GM18858 (cell line): ENCODE measurements around the gene IL4R.
"Not testable (repeated sequence)": the region's sequence is repeated elsewhere in the genome, so short reads cannot be mapped to it uniquely, and the experiment has no call there.

Experiments
- ATAC-seq: cut with Tn5 transposase; IDR thresholded peaks from one replicate; pipeline ENCODE4 v1.9.1; 2021; ENCODE audit not compliant: unreplicated experiment

The IL4R gene

GRCh38 chr16:27287887-27288286 is 25.9 kb upstream of the IL4R start:
- no peak for ATAC-seq

GRCh38 chr16:27288313-27288712 is 25.5 kb upstream of the IL4R start:
- ATAC-seq: not testable (repeated sequence)

GRCh38 chr16:27289669-27290068 is 24.1 kb upstream of the IL4R start:
- ATAC-seq: no peak

DNA sequence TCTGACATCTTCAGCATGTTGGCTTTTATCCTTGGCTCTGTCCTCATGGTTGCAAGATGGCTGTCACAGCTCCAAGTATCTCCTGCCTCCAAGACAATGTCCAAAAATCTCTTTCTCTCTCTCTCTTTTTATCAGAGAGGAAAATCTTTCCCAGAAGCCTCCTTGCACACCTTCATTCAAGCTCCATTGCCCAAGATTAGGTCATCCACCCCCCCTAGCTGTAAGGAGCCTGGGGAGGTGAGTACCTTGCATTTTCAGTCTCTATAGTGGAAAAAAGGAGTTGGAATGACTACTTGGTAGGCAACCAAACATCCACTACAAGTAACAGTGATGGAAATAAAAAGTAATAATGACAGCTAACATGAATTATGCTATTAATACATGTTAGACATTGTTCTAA is 23.2 kb upstream of the IL4R start:
- no peak for ATAC-seq

- no peak for ATAC-seq
Observed at GRCh38 chr16:27291106-27291505, 22.7 kb upstream of the IL4R start.

DNA sequence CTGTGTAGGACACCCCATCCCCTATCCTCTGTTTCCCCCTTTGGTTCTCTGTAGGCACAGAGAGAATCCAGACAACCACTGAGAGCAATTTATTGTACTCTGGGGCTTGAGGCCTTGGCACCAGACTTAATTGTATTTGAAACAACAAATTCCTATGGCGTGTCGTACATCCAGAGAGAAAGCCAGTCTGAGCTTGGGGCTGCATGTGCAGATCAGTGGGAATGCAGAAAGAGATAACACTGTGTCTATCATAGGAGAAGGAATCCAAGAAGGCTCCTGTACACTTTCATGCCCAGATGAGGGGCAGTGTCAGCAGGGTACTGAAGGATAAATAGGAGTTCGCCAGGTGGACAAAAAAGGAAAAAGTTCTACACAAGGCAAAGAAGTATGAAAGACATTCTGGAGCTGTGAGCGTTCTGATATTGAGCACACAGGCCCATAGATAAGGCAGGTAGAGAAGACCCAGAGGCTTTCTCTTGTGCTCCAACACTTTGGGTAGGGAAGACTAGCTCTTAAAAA is 22.0 kb upstream of the IL4R start:
- ATAC-seq: no peak

- no peak for ATAC-seq
Observed at GRCh38 chr16:27293343-27293742, 20.4 kb upstream of the IL4R start.

DNA sequence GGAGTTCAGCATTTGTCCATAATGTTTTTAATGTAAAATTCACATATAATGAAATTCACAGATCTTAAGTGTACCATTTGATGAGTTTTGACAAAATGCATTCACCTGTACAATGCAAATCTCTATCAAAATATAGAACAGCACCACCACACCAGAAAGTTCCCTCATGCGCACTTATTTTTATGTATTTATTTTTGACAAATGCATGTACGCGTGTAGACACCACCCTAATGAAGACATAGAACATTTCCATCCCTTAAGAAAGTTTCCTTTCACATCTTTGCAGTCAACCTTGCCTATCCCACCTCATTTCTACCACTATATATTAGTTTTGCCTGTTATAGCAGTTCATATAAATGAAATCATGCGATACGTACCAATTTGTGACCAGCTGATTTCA is 15.6 kb upstream of the IL4R start:
- ATAC-seq: no peak

- ATAC-seq: no peak
Observed at GRCh38 chr16:27301236-27301861, 12.4 kb upstream of the IL4R start.

DNA sequence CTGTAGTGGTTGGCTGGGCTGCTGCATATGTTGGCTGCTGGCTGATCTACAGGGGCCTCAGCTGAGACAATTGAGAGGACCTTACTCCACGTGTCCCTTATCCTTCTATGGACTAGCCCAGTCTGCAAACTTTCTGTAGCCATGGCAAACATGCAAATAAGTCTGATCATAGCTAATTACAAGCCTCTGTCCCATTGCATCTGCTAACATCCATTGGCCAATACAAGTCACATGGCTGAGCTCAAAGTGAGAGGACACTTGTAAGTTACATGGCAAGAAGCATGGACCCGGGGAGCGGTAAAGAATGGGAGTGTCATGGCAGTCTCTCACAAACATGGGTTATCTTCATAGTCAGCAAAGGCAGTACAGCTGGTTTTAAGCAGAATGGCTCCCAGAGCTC is 11.6 kb upstream of the IL4R start:
- ATAC-seq: no peak

- no peak for ATAC-seq
Observed at GRCh38 chr16:27303256-27304100, 10.3 kb upstream of the IL4R start.

GRCh38 chr16:27304102-27304501 is 9.7 kb upstream of the IL4R start:
- no peak for ATAC-seq

- no peak for ATAC-seq
Observed at GRCh38 chr16:27304881-27305745, 8.7 kb upstream of the IL4R start.

GRCh38 chr16:27305839-27306442 is 7.8 kb upstream of the IL4R start:
- ATAC-seq: no peak

DNA sequence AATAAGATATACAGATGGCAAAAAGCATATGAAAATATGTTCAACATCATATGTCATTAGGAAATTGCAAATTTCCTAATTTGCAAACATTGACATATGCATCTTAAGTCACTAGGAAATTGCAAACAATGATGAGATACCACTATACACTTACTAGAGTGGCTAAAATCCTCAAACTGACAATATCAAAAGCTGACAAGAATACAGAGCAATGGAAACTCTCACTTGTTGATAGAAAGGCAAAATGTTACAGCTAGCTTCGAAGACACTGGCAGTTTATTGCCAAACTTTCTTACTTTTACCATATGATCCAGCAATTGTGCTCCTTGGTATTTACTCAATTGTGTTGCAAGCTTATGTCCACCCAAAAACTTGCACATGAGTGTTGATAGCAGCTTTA is 5.0 kb upstream of the IL4R start:
- ATAC-seq: no peak

DNA sequence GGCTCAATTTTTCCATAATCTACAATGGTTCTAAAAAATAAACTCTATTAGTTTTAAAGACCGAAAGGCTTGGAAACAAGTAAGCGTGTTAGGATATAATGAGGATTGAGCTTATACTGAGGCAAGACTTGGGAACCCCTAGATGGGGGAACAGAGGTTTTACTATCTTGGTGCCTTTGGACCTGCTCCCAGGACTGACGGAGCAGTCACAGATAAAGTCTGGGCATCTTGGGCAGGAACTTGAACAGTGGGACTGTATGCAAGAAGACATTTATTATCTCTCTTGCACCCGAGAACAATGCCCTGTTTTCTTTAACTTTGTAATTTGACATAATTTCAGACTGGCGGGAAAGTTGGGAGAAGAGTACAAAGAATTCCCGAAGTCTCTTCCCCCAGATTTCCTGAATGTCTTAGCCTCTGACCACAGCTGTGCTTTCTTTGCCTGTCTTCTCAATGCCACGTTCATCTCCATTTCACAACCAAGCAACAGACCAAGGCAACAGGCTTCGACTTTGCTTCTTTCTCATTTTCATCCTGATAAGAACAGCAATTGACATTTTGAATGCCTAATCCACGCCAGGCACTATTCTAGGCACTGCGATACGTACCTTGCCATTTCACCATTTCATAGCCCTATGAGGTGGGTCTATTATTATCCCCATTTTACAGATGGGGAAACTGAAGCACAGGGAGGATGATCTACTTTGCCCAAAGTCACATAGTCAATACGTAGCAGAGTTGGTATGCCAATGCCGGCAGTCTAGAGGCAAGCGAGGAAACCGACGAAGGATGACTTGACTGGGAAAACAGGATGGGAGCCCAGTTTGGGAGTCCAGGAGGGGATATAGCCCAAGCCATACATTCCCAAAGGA is 3.0 kb upstream of the IL4R start:
- ATAC-seq: no peak

DNA sequence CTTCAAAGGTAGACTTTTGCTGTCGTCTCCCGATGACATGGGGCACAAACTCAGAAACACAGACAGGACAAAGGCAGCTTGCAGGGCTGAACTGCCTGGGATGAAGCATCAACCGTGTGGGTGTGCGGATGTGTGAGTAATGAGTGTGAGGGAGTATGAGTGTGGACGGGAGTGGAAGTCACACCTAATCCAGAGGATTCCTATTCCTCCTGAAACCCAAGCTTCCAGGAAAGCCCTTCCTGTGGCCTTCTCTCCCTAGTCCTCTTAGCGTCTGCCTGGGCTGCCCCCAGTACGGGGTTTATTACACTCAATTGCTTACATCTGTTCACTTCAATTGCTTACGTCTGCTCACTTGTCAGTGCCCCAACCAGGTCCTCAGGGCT is 2.3 kb upstream of the IL4R start:
- no peak for ATAC-seq

GRCh38 chr16:27311897-27312303 is 1.9 kb upstream of the IL4R start:
- no peak for ATAC-seq

DNA sequence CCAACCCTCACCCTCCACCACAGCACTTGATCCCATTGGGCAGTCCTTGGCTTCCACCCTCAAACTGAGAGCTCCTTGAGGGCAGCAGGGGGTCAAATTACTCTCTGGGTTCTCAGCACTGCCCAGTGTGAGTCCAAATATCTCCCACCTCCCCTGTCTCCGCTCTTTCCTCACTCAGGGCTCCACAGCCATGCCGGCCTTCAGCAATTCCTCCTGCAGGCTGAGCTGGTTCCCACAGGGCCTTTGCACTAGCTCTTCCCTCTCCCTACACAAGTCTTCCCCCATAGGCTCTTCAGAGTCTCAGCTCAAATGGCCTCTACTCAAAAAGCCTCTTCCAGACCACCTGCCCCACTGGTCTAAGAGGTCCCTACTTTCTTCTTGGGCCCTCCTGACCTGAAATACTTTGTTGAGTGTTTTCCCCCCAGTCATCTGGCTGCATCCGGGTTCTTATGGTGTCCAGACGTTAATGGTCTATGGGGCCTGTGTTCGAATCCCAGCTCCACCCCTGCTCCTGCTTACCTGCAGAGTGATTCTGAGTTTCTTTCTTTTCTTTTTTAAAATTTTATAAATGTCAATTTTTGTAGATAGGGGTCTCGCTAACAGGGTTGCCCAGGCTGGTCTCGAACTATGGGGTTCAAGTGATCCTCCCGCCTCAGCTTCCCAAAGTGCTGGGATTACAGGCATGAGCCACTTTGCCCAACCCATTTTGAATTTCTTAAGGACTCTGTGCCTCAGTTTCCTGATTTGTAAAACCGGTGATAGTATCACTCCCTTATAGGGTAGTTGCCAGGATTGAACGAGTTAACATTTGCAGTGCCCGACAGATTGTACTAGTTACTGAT is 973 bp upstream of the IL4R start:
- no peak for ATAC-seq
